Mesothelial cell of epicardium (in vitro differentiated cells): Measurements from ENCODE around the gene TLE4. TPM values are rescaled to one million over a fixed set of nuclear protein-coding genes. Genes with fewer than 3 reads are reported as not detected.

Experiments used
- DNase-seq, 2 experiments: peaks; one replicate each; pipeline ENCODE4 v3.0.0; 2021; ENCODE audit warnings: low spot score in 2 of 2; ENCODE audit not compliant: unreplicated experiment in 2 of 2
- H3K27ac Mint-ChIP-seq: 2 replicates; pipeline ENCODE4 v1.8.0; 2021; ENCODE audit warnings: mixed read lengths
- H3K27me3 Mint-ChIP-seq: 2 replicates; pipeline ENCODE4 v1.8.0; 2021; ENCODE audit warnings: low read depth, mixed read lengths
- H3K36me3 Mint-ChIP-seq: 2 replicates; pipeline ENCODE4 v1.8.0; 2021; ENCODE audit warnings: mixed read lengths
- H3K4me1 Mint-ChIP-seq: 2 replicates; pipeline ENCODE4 v1.8.0; 2021; ENCODE audit warnings: mixed read lengths
- H3K4me3 Mint-ChIP-seq: 2 replicates; pipeline ENCODE4 v1.8.0; 2021; ENCODE audit warnings: mild to moderate bottlenecking, moderate library complexity, mixed read lengths
- H3K9me3 Mint-ChIP-seq: 2 replicates; pipeline ENCODE4 v1.8.0; 2021; ENCODE audit warnings: mixed read lengths
- CTCF ChIP-seq: fragments of 200-600 bp; sonication (generic); IDR thresholded peaks from one replicate; pipeline ENCODE4 v1.5.0; 2021; ENCODE audit warnings: antibody characterized with exemption; ENCODE audit not compliant: unreplicated experiment
- total RNA-seq: library from RNA; stranded (reverse); gene quantifications from 3 replicates; pipeline ENCODE4 v1.2.1, GENCODE V29; 2021

Gene TLE4
- total RNA-seq, 1 donor from 2014 or later = 63.6 TPM

- no peak overlapping the region for H3K4me3 Mint-ChIP-seq
- no peak for TF ChIP-seq CTCF
- no peaks in the 10 kb centered on the region for H3K27me3 Mint-ChIP-seq
Measured at GRCh38 chr9:79700607-79701360, 129.0 kb downstream of the TLE4 start.

GRCh38 chr9:79701651-79702050, 129.9 kb downstream of the TLE4 start:
- peaks cover 18% of the 10 kb centered on the region for H3K36me3 Mint-ChIP-seq
- no peaks in the 10 kb centered on the region for H3K27me3 Mint-ChIP-seq
- no peak overlapping the region for H3K4me3 Mint-ChIP-seq
- no peak for TF ChIP-seq CTCF
- no peak for DNase-seq
- no peaks in the 10 kb centered on the region for H3K4me1 Mint-ChIP-seq
- no peak overlapping the region for H3K27ac Mint-ChIP-seq
- H3K9me3 Mint-ChIP-seq = no peaks in the 10 kb centered on the region

More at GRCh38 chr9:79700607-79701360, 129.0 kb downstream of the TLE4 start:
- DNase-seq = no peak
- no peaks in the 10 kb centered on the region for H3K4me1 Mint-ChIP-seq
- H3K27ac Mint-ChIP-seq = no peak overlapping the region
- H3K9me3 Mint-ChIP-seq = no peaks in the 10 kb centered on the region
- H3K36me3 Mint-ChIP-seq = peaks cover 13% of the 10 kb centered on the region

- H3K27me3 Mint-ChIP-seq = no peaks in the 10 kb centered on the region
- peaks cover 41% of the 10 kb centered on the region for H3K36me3 Mint-ChIP-seq
- no peaks in the 10 kb centered on the region for H3K9me3 Mint-ChIP-seq
- no peak overlapping the region for H3K27ac Mint-ChIP-seq
- H3K4me3 Mint-ChIP-seq = no peak overlapping the region
- H3K4me1 Mint-ChIP-seq = no peaks in the 10 kb centered on the region
- DNase-seq = no peak
- no peak for TF ChIP-seq CTCF
Measured at GRCh38 chr9:79705704-79706103, 133.9 kb downstream of the TLE4 start.

- no peaks in the 10 kb centered on the region for H3K4me1 Mint-ChIP-seq
- no peaks in the 10 kb centered on the region for H3K9me3 Mint-ChIP-seq
- TF ChIP-seq CTCF = no peak
- no peaks in the 10 kb centered on the region for H3K27me3 Mint-ChIP-seq
- peaks cover 48% of the 10 kb centered on the region for H3K36me3 Mint-ChIP-seq
- no peak for DNase-seq
- H3K27ac Mint-ChIP-seq = no peak overlapping the region
- H3K4me3 Mint-ChIP-seq = no peak overlapping the region
Measured at GRCh38 chr9:79706512-79706911, 134.7 kb downstream of the TLE4 start.

- Mint-ChIP-seq H3K9me3 (no peaks in the 10 kb centered on the region), H3K27me3 (no peaks in the 10 kb centered on the region), H3K4me3 (no peak overlapping the region), H3K4me1 (no peaks in the 10 kb centered on the region), H3K36me3 (peaks cover 54% of the 10 kb centered on the region), H3K27ac (no peak overlapping the region)
- TF ChIP-seq CTCF = no peak
- no peak for DNase-seq
Measured at GRCh38 chr9:79707589-79707988, 135.8 kb downstream of the TLE4 start.
